GM12875 (cell line): Measurements from ENCODE around the gene ZNF784.

ENCODE experiments used
- H3K4me3 ChIP-seq: one replicate; pipeline ENCODE4 v1.5.1; 2011; ENCODE audit warnings: low read depth, low read length, control low read depth
- CTCF ChIP-seq: IDR thresholded peaks from 2 replicates; pipeline ENCODE4 v1.5.1; 2011; ENCODE audit warnings: low read depth, mild to moderate bottlenecking, control low read depth, inconsistent platforms, low read length, moderate library complexity, borderline replicate concordance; ENCODE audit not compliant: insufficient read depth

The ZNF784 gene

GRCh38 chr19:55643003-55643886 is 18.9 kb upstream of the ZNF784 start, which contains the start of gene ZNF581:
ZNF581 (plus strand) TSS chr19:55643649; CDS start chr19:55644572, 923 bp downstream.
- no peak for TF ChIP-seq CTCF
- H3K4me3 ChIP-seq = peak within 1 kb of the TSS; percentile 80

GRCh38 chr19:55642153-55643002 is 18.0 kb upstream of the ZNF784 start:
- H3K4me3 ChIP-seq = peak overlapping the region; percentile 80
- TF ChIP-seq CTCF = no peak

- peak overlapping the region; percentile 80 for H3K4me3 ChIP-seq
- no peak for TF ChIP-seq CTCF
Measured at GRCh38 chr19:55641426-55642152, 17.2 kb upstream of the ZNF784 start.

- peak within 1 kb of the TSS; percentile 80 for H3K4me3 ChIP-seq
- TF ChIP-seq CTCF = no peak
Measured at GRCh38 chr19:55640577-55641425, 16.4 kb upstream of the ZNF784 start, which contains the start of gene ZNF580. ZNF580 (plus strand) TSS chr19:55641002; CDS start chr19:55642509, 1,507 bp downstream.

- peak overlapping the region; percentile 80 for H3K4me3 ChIP-seq
- peak; percentile 63 for TF ChIP-seq CTCF
Measured at GRCh38 chr19:55640043-55640576, 15.7 kb upstream of the ZNF784 start.

GRCh38 chr19:55638864-55639359 is 14.5 kb upstream of the ZNF784 start:
- no peak overlapping the region for H3K4me3 ChIP-seq
- TF ChIP-seq CTCF = peak; percentile 68
